HEK293 (cell line): ENCODE measurements around the gene TMEM11.

Source experiments
- CTCF ChIA-PET: fragments of 350-600 bp; formaldehyde crosslinking; extraction: SDS; loops from one replicate; lab custom pipeline; 2021; ENCODE audit warnings: antibody characterized with exemption; lab: Yijun Ruan, JAX
- POLR2A ChIA-PET: fragments of 300-600 bp; formaldehyde crosslinking; extraction: SDS; loops from one replicate; lab custom pipeline; 2020; ENCODE audit warnings: antibody characterized with exemption, inconsistent platforms; lab: Yijun Ruan, JAX
- H3K27ac ChIP-seq: fragments of 200-500 bp; sonication (Bioruptor generic); 2 replicates; pipeline ENCODE4 v1.5.1; 2014; ENCODE audit warnings: low read depth, low read length, control low read depth, inconsistent platforms; ENCODE audit errors: extremely low read depth
- H3K36me3 ChIP-seq, 2 experiments: fragments of 200-500 bp in 1 of 2; sonication (Bioruptor generic) in 1 of 2; 1 replicate in 1 of 2; 2 replicates in 1 of 2; pipeline ENCODE4 v1.5.1; 2014 to 2017; ENCODE audit warnings: inconsistent platforms in 2 of 2, low read length in 2 of 2; ENCODE audit not compliant: control insufficient read depth in 2 of 2, insufficient read depth in 1 of 2
- H3K4me1 ChIP-seq: fragments of 200-500 bp; sonication (Bioruptor generic); 2 replicates; pipeline ENCODE4 v1.5.1; 2014; ENCODE audit warnings: mild to moderate bottlenecking, low read length, inconsistent platforms; ENCODE audit not compliant: control insufficient read depth, insufficient read depth
- H3K4me3 ChIP-seq: 2 replicates; pipeline ENCODE4 v1.5.1; 2011; ENCODE audit warnings: low read depth, mild to moderate bottlenecking, control low read depth, low read length, moderate library complexity
- H3K9me3 ChIP-seq: fragments of 200-500 bp; sonication (Bioruptor generic); 2 replicates; pipeline ENCODE4 v1.5.1; 2014; ENCODE audit warnings: low read depth, low read length, inconsistent platforms; ENCODE audit not compliant: control insufficient read depth, insufficient read depth
- EGR2 ChIP-seq: fragments of 450-650 bp; formaldehyde crosslinking; IDR thresholded peaks from 2 replicates; pipeline ENCODE4 v1.5.1; 2016; ENCODE audit warnings: low read depth, missing biosample characterization, missing genetic modification characterization
- GLIS1 ChIP-seq: fragments of 450-650 bp; formaldehyde crosslinking; IDR thresholded peaks from 2 replicates; pipeline ENCODE4 v1.5.1; 2016; ENCODE audit warnings: missing biosample characterization, missing genetic modification characterization
- KLF8 ChIP-seq: fragments of 450-650 bp; formaldehyde crosslinking; IDR thresholded peaks from 2 replicates; pipeline ENCODE4 v1.5.1; 2016; ENCODE audit warnings: missing biosample characterization, missing genetic modification characterization
- MZF1 ChIP-seq: fragments of 450-650 bp; formaldehyde crosslinking; IDR thresholded peaks from 2 replicates; pipeline ENCODE4 v1.5.1; 2017; ENCODE audit warnings: missing biosample characterization, missing genetic modification characterization, borderline replicate concordance
- ZBTB17 ChIP-seq: fragments of 450-650 bp; formaldehyde crosslinking; IDR thresholded peaks from 2 replicates; pipeline ENCODE4 v1.5.1; 2016; ENCODE audit warnings: missing biosample characterization, missing genetic modification characterization
- ZBTB20 ChIP-seq: fragments of 450-650 bp; formaldehyde crosslinking; IDR thresholded peaks from 2 replicates; pipeline ENCODE4 v1.5.1; 2016; ENCODE audit warnings: missing biosample characterization, missing genetic modification characterization
- ZNF302 ChIP-seq: fragments of 450-650 bp; formaldehyde crosslinking; IDR thresholded peaks from 2 replicates; pipeline ENCODE4 v1.5.1; 2016; ENCODE audit warnings: missing biosample characterization, missing genetic modification characterization, low read depth
- ZNF366 ChIP-seq: fragments of 450-650 bp; formaldehyde crosslinking; conservative IDR thresholded peaks from 2 replicates; pipeline ENCODE4 v1.5.1; 2016; ENCODE audit warnings: missing biosample characterization, missing genetic modification characterization
- ZNF600 ChIP-seq: fragments of 450-650 bp; formaldehyde crosslinking; IDR thresholded peaks from 2 replicates; pipeline ENCODE4 v1.5.1; 2016; ENCODE audit warnings: missing biosample characterization, missing genetic modification characterization
- ZSCAN16 ChIP-seq: fragments of 450-650 bp; formaldehyde crosslinking; IDR thresholded peaks from 2 replicates; pipeline ENCODE4 v1.5.1; 2016; ENCODE audit warnings: missing biosample characterization, missing genetic modification characterization
- TF ChIP-seq, protein P1 (sequence below): fragments of 450-650 bp; formaldehyde crosslinking; IDR thresholded peaks from 2 replicates; pipeline ENCODE4; 2016; ENCODE audit warnings: missing biosample characterization, missing genetic modification characterization
- TF ChIP-seq, protein P2 (sequence below): fragments of 450-650 bp; formaldehyde crosslinking; IDR thresholded peaks from 2 replicates; pipeline ENCODE4 v1.5.1; 2016; ENCODE audit warnings: missing biosample characterization, missing genetic modification characterization

Gene TMEM11

DNA sequence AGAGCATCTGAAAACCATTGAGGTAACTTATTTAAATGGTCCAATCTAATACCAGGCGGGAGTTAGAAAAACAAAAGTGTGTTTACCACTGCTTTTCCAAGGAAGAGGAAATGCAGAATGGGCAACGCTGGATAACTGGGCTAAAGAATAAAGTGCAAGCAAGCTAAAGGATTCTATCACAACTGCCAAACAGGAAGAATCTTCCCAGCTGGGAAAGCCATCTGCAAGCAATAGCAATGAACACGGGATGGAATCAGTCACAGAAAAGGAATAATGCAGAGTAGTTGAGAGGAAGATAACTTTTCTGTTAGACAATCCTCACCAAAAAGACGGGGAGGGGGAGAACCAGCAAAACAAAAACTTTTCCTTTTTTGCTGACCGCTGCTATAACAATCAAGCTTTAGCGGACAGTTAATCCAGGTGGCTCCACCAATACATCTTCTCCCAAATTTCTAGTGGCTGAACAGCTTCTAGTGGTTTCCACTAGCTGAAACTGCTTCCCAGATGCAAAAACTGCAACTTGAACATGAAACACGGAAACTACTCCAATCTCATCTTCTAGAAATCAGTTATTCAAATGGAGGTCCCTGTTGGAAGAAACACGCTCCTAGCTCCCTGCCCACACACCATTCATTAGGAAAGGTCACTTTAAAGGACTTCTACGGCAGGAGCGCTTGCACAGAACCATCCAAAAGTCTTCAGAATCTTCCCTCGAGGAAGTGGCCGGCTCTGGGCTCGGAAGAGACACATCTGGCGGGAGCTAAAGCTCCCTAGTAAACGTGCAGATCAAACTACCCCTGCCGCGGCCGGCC is 929 bp downstream of the TMEM11 start:
- CTCF ChIA-PET = interaction anchor here (0.6 to 1.8 kb wide), 7 partner anchors 27 to 415 kb away, joined by 3 to 8 read pairs (median 3); partner anchors contain the start of gene DHRS7B
- Histone ChIP-seq H3K4me1 (peaks cover 9% of the 10 kb centered on the region), H3K36me3 (peaks cover 9 to 46% of the 10 kb centered on the region in 2 experiments), H3K4me3 (peak overlapping the region; percentile 94), H3K27ac (peak overlapping the region; percentile 98), H3K9me3 (no peaks in the 10 kb centered on the region)
- POLR2A ChIA-PET = interaction anchor here (0.6 to 1.6 kb wide), 7 partner anchors 9 to 170 kb away, joined by 3 to 8 read pairs (median 4); partner anchors contain the start of gene USP22
- no peak for TF ChIP-seq KLF8 (tag by site-specific recombination)
- no peak for TF ChIP-seq MZF1 (tag by site-specific recombination)
- TF ChIP-seq, protein P1, sequence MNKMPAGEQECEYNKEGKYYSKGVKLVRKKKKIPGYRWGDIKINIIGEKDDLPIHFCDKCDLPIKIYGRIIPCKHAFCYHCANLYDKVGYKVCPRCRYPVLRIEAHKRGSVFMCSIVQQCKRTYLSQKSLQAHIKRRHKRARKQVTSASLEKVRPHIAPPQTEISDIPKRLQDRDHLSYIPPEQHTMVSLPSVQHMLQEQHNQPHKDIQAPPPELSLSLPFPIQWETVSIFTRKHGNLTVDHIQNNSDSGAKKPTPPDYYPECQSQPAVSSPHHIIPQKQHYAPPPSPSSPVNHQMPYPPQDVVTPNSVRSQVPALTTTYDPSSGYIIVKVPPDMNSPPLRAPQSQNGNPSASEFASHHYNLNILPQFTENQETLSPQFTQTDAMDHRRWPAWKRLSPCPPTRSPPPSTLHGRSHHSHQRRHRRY (tag by site-specific recombination) = no peak
- no peak for TF ChIP-seq ZBTB20 (tag by site-specific recombination)

DNA sequence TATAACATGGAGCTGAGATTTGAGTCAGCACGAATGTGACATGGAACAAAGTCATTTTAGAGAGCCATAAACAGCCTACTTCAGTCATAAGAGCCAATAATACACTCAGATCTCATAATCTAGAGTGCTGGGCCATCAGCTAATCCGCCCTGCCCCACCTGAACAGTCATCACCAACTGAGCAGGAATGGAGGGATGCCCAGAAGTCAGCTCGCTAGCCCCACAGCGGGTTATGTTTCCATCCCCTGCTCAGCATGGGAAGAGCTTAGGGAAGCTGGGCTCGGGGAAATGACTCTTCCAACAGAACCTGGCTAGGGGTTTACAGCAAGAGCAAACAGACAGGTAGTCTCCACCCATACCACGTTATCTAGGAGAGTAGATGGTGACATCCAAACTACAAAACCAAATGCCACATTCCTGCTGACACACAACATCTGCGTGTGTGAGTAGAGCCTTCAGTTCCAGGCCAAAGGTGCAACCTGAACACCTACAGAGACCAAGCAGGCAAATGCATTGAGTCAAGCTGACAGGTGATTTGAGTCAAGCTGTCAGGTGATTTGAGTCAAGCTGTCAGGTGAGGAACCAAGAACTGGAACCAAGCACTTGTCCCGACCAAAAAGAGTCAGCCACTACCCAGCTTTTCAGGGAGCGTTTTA is 2.0 kb downstream of the TMEM11 start:
- CTCF ChIA-PET = interaction anchor here (0.9 to 1.9 kb wide), 2 partner anchors 83 to 93 kb away, joined by 3 to 7 read pairs; no protein-coding TSS in a partner anchor
- Histone ChIP-seq H3K9me3 (no peaks in the 10 kb centered on the region), H3K4me3 (no peak overlapping the region), H3K27ac (no peak overlapping the region), H3K4me1 (peaks cover 9% of the 10 kb centered on the region), H3K36me3 (peaks cover 9 to 50% of the 10 kb centered on the region in 2 experiments)
- TF ChIP-seq ZSCAN16 (tag by site-specific recombination) (peak; percentile 72; the same call in 1 of the 2 replicates), ZBTB17 (tag by site-specific recombination) (peak; percentile 46; the same call in 1 of the 2 replicates), GLIS1 (tag by site-specific recombination) (peak; percentile 47; the same call in 1 of the 2 replicates), ZNF366 (no peak; the same call in 1 of the 2 replicates), ZNF302 (tag by site-specific recombination) (no peak)
- TF ChIP-seq, protein P2, sequence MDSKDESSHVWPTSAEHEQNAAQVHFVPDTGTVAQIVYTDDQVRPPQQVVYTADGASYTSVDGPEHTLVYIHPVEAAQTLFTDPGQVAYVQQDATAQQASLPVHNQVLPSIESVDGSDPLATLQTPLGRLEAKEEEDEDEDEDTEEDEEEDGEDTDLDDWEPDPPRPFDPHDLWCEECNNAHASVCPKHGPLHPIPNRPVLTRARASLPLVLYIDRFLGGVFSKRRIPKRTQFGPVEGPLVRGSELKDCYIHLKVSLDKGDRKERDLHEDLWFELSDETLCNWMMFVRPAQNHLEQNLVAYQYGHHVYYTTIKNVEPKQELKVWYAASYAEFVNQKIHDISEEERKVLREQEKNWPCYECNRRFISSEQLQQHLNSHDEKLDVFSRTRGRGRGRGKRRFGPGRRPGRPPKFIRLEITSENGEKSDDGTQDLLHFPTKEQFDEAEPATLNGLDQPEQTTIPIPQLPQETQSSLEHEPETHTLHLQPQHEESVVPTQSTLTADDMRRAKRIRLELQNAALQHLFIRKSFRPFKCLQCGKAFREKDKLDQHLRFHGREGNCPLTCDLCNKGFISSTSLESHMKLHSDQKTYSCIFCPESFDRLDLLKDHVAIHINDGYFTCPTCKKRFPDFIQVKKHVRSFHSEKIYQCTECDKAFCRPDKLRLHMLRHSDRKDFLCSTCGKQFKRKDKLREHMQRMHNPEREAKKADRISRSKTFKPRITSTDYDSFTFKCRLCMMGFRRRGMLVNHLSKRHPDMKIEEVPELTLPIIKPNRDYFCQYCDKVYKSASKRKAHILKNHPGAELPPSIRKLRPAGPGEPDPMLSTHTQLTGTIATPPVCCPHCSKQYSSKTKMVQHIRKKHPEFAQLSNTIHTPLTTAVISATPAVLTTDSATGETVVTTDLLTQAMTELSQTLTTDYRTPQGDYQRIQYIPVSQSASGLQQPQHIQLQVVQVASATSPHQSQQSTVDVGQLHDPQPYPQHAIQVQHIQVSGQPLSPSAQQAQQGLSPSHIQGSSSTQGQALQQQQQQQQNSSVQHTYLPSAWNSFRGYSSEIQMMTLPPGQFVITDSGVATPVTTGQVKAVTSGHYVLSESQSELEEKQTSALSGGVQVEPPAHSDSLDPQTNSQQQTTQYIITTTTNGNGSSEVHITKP (tag by site-specific recombination) = peak; percentile 70
- POLR2A ChIA-PET = interaction anchor here (1.5 to 1.6 kb wide), 2 partner anchors 28 to 64 kb away, joined by 4 read pairs; no protein-coding TSS in a partner anchor

DNA sequence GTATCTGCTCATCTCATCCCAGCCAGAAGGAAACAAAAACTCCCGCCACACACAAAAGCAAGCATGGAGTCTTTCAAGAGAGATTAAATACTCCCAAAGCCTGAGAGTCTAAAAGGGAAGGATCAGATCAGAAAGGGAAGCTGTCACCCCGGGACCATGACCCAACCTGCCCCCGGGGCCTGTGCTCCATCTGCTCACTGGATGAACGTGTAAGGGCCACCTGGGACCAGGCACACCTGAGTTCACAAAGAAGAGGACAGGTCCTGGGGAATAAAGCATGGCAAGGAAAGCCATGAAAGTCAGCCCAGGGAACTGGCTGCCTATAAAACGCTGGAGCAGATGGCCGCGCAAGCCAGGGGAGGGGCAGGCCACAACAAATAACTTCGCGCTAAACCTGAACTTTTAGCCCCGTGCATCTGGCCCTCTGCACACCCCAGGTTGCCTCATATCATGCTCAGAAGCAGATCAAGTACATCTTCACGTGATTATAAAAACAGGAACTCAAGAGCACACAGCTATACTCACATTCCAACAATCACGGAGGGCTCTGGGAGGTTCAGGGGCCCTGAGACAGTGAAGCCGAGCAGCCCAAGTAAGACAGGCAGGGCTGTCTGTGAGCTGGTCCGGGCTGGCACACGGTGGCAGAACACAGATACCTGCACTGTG is 3.4 kb downstream of the TMEM11 start:
- no peaks in the 10 kb centered on the region for H3K9me3 ChIP-seq
- H3K27ac ChIP-seq = no peak overlapping the region
- TF ChIP-seq ZNF600 (tag by site-specific recombination) (peak; percentile 64; the same call in 1 of the 2 replicates), EGR2 (no peak)
- TF ChIP-seq, all 188 proteins: peak for 1
- Histone ChIP-seq H3K4me1 (peaks cover 9% of the 10 kb centered on the region), H3K4me3 (no peak overlapping the region), H3K36me3 (peaks cover 18 to 51% of the 10 kb centered on the region in 2 experiments)
- CTCF ChIA-PET = interaction anchor here (0.6 to 1.9 kb wide), 2 partner anchors 92 to 111 kb away, joined by 3 to 7 read pairs; no protein-coding TSS in a partner anchor
- POLR2A ChIA-PET = no interaction called here
